ENCODE results near the gene PTPRN2. TPM values are rescaled to one million over a fixed set of nuclear protein-coding genes. Genes with fewer than 3 reads are reported as not detected.
"Not testable (repeated sequence)": the region's sequence is repeated elsewhere in the genome, so short reads cannot be mapped to it uniquely, and the experiment has no call there.

PTPRN2 gene
- polyA plus RNA-seq, 6 donors from 2014 or later, result 1.4 to 4.6 (median 3.8) TPM

DNA sequence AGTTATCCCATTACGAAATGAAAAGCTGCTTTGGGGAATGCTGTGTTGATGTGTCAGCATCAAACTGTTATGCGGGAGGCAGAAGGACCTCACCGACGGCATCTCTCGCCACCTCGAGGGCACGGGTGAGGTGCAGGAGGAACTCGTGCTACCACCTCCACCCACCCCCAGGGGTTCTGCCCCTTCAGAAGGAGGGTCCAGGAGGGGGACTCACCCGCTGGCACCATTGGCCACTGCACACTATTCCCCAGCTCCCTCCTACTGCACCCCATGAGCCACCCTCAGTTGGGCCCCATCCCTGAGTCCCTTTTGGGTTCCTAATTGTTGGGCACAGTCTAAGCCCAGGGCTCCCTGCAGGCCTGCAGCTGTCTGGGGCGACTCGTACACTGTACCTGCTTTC, 236.6 kb downstream of the PTPRN2 start:
- ATAC-seq (ENCODE audit: low read depth in 2 of 2) (no peak), DNase-seq (no peak)
- H3K9me3 Mint-ChIP-seq, result peaks cover 9 to 22% (median 16%) of the 10 kb centered on the region in 7 donors
- H3K4me3 Mint-ChIP-seq, result no peak overlapping the region
- peaks cover 0 to 5% (median 0%) of the 10 kb centered on the region in 3 donors for H3K27me3 Mint-ChIP-seq
- H3K36me3 Mint-ChIP-seq, result peaks cover 0 to 12% of the 10 kb centered on the region in 2 donors
- no peaks in the 10 kb centered on the region for H3K4me1 Mint-ChIP-seq
- H3K27ac Mint-ChIP-seq, result peak overlapping the region in 1 of 6 donors; percentile 56

DNA sequence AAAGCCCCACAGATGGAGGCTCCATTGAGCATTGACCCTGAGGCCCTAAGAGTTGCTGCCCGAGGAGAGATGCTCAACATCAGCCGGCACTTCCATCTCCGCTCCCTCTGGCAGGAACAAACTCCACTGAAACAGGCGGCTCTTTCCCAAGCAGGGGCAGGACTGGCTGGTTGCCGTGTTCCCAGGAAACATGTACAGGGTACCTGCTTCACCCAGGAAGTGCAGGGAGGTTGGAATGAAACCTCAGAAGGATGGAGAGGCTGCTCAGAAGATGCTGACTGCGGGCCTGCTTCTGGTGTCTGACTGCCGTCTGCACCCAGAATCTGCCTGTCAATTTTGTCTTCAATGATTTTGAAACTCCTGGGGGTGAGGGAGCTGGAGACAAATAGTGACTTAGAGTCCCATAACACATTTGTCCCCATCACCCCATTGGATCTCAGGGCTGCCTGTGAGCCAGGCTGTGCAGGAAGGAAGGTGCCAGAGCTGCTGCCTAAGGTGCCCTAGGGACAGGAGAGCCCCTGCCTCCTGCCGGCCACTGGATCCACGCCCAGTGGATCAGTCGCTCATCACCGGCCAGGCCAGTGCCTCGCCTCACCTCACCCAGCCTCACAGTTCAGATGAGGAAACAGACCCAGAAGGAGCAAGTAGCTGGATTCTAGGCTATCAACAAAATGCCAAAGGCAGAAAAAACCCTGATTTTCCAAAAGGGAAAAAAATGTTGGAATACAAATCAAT, 237.3 kb downstream of the PTPRN2 start:
- H3K27ac Mint-ChIP-seq, result no peak overlapping the region
- H3K27me3 Mint-ChIP-seq, result peaks cover 0 to 5% (median 0%) of the 10 kb centered on the region in 3 donors
- ATAC-seq (ENCODE audit: low read depth in 2 of 2) (no peak), DNase-seq (no peak)
- peaks cover 9 to 20% (median 16%) of the 10 kb centered on the region in 7 donors for H3K9me3 Mint-ChIP-seq
- H3K36me3 Mint-ChIP-seq, result peaks cover 0 to 12% of the 10 kb centered on the region in 2 donors
- H3K4me1 Mint-ChIP-seq, result no peaks in the 10 kb centered on the region
- H3K4me3 Mint-ChIP-seq, result peak overlapping the region in 1 of 8 donors; percentile 44

- peaks cover 0 to 4% (median 1%) of the 10 kb centered on the region in 7 donors for H3K9me3 Mint-ChIP-seq
- peaks cover 0 to 5% (median 0%) of the 10 kb centered on the region in 3 donors for H3K27me3 Mint-ChIP-seq
- ATAC-seq (ENCODE audit: low read depth in 2 of 2) (no peak), DNase-seq (no peak)
- H3K36me3 Mint-ChIP-seq, result no peaks in the 10 kb centered on the region
- H3K4me3 Mint-ChIP-seq, result no peak overlapping the region
- H3K4me1 Mint-ChIP-seq, result no peaks in the 10 kb centered on the region
- no peak overlapping the region for H3K27ac Mint-ChIP-seq
Measured at GRCh38 chr7:158348446-158348845, 239.2 kb downstream of the PTPRN2 start.

GRCh38 chr7:158348039-158348438, 239.6 kb downstream of the PTPRN2 start:
- H3K4me1 Mint-ChIP-seq; H3K36me3 Mint-ChIP-seq; H3K27me3 Mint-ChIP-seq; ATAC-seq (ENCODE audit: low read depth in 2 of 2); H3K9me3 Mint-ChIP-seq; DNase-seq; H3K4me3 Mint-ChIP-seq: not testable (repeated sequence)
- H3K27ac Mint-ChIP-seq, result peak overlapping the region in 1 of 6 donors; percentile 29

GRCh38 chr7:158345731-158346130, 241.9 kb downstream of the PTPRN2 start:
- no peaks in the 10 kb centered on the region for H3K36me3 Mint-ChIP-seq
- no peaks in the 10 kb centered on the region for H3K27me3 Mint-ChIP-seq
- ATAC-seq (ENCODE audit: low read depth in 2 of 2), result no peak
- peaks cover 0 to 16% (median 5%) of the 10 kb centered on the region in 7 donors for H3K9me3 Mint-ChIP-seq
- no peak overlapping the region for H3K27ac Mint-ChIP-seq
- no peak overlapping the region for H3K4me3 Mint-ChIP-seq
- H3K4me1 Mint-ChIP-seq, result peaks cover 0 to 4% (median 0%) of the 10 kb centered on the region in 3 donors
- no peak for DNase-seq

- H3K4me3 Mint-ChIP-seq, result no peak overlapping the region
- ATAC-seq (ENCODE audit: low read depth in 2 of 2), result no peak
- no peaks in the 10 kb centered on the region for H3K27me3 Mint-ChIP-seq
- H3K4me1 Mint-ChIP-seq, result peaks cover 0 to 4% (median 0%) of the 10 kb centered on the region in 3 donors
- no peak overlapping the region for H3K27ac Mint-ChIP-seq
- H3K36me3 Mint-ChIP-seq, result no peaks in the 10 kb centered on the region
- peaks cover 0 to 25% (median 5%) of the 10 kb centered on the region in 7 donors for H3K9me3 Mint-ChIP-seq
- no peak for DNase-seq
Measured at GRCh38 chr7:158344706-158345300, 242.8 kb downstream of the PTPRN2 start.

DNA sequence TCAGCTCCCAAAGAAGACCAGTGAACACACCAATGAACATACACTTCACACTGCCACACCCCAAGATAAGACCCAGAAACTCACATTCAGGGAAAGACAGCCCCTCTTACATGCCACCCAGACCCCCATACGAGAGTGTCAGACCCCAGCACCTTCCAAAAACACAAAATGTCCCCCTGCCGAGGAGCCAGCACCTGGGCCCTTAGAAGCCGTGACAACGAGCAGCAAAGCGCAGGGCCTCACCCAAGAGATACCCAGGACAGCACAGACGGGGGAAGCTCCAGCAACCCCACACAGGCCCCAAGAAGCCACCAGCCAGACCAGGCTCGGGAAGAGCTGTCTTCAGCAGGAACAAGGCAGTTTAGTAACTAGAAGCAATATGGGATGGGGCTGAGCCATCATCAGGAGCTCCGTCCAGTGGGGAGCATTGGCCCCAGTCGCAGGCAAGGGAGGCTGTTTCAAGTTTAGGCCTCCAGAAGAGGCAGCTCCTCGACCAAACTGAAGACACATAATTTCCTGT, 243.6 kb downstream of the PTPRN2 start:
- no peaks in the 10 kb centered on the region for H3K36me3 Mint-ChIP-seq
- DNase-seq (no peak), ATAC-seq (ENCODE audit: low read depth in 2 of 2) (no peak)

GRCh38 chr7:158343526-158343925, 244.1 kb downstream of the PTPRN2 start:
- H3K36me3 Mint-ChIP-seq, result no peaks in the 10 kb centered on the region
- DNase-seq, result no peak
- no peak overlapping the region for H3K4me3 Mint-ChIP-seq
- ATAC-seq (ENCODE audit: low read depth in 2 of 2), result no peak
- peaks cover 0 to 25% (median 5%) of the 10 kb centered on the region in 7 donors for H3K9me3 Mint-ChIP-seq
- H3K27me3 Mint-ChIP-seq, result no peaks in the 10 kb centered on the region
- peaks cover 0 to 4% (median 0%) of the 10 kb centered on the region in 3 donors for H3K4me1 Mint-ChIP-seq
- no peak overlapping the region for H3K27ac Mint-ChIP-seq

More for the DNA sequence above, 243.6 kb downstream of the PTPRN2 start:
- Mint-ChIP-seq H3K4me3 (no peak overlapping the region), H3K27ac (no peak overlapping the region), H3K4me1 (peaks cover 0 to 4% (median 0%) of the 10 kb centered on the region in 3 donors), H3K9me3 (peaks cover 0 to 25% (median 5%) of the 10 kb centered on the region in 7 donors), H3K27me3 (no peaks in the 10 kb centered on the region)

DNA sequence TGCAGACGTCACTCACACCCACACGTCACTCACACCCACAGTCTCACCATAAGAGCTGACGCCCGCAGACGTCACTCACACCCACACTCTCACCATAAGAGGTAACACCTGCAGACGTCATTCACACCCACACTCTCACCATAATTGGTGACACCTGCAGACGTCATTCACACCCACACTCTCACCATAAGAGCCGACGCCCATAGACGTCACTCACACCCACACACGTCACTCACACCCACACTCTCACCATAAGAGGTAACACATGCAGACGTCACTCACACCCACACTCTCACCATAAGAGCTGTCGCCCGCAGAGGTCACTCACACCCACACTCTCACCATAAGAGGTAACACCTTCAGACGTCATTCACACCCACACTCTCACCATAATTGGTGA, 246.5 kb downstream of the PTPRN2 start:
- not testable (repeated sequence) for H3K4me1 Mint-ChIP-seq; H3K36me3 Mint-ChIP-seq; H3K27ac Mint-ChIP-seq; DNase-seq; ATAC-seq (ENCODE audit: low read depth in 2 of 2); H3K27me3 Mint-ChIP-seq; H3K4me3 Mint-ChIP-seq
- H3K9me3 Mint-ChIP-seq, result peaks cover 0 to 36% (median 13%) of the 10 kb centered on the region in 7 donors

DNA sequence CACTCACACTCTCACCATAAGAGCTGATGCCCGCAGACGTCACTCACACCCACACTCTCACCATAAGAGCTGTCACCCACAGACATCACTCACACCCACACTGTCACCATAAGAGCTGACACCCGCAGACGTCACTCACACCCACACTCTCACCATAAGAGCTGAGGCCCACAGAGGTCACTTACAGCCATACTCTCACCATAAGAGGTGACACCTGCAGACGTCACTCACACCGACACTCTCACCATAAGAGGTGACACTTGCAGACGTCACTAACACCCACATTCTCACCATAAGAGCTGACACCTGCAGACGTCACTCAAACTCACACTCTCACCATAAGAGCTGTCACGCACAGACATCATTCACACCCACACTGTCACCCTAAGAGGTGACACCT, 250.7 kb downstream of the PTPRN2 start:
- Mint-ChIP-seq H3K9me3 (peaks cover 0 to 36% (median 24%) of the 10 kb centered on the region in 7 donors), H3K27ac (peak overlapping the region in 1 of 6 donors; percentile 0)
- H3K27me3 Mint-ChIP-seq; H3K4me3 Mint-ChIP-seq; DNase-seq; H3K4me1 Mint-ChIP-seq; H3K36me3 Mint-ChIP-seq; ATAC-seq (ENCODE audit: low read depth in 2 of 2): not testable (repeated sequence)

GRCh38 chr7:158332516-158332915, 255.1 kb downstream of the PTPRN2 start:
- not testable (repeated sequence) for H3K27me3 Mint-ChIP-seq; ATAC-seq (ENCODE audit: low read depth in 2 of 2); H3K27ac Mint-ChIP-seq; H3K4me3 Mint-ChIP-seq; DNase-seq; H3K36me3 Mint-ChIP-seq; H3K4me1 Mint-ChIP-seq
- peaks cover under 1 to 31% (median 17%) of the 10 kb centered on the region in 7 donors for H3K9me3 Mint-ChIP-seq

GRCh38 chr7:158331826-158332450, 255.7 kb downstream of the PTPRN2 start:
- DNase-seq; H3K4me3 Mint-ChIP-seq; H3K4me1 Mint-ChIP-seq; H3K27ac Mint-ChIP-seq; ATAC-seq (ENCODE audit: low read depth in 2 of 2); H3K36me3 Mint-ChIP-seq; H3K27me3 Mint-ChIP-seq: not testable (repeated sequence)
- peaks cover 6 to 33% (median 23%) of the 10 kb centered on the region in 7 donors for H3K9me3 Mint-ChIP-seq

DNA sequence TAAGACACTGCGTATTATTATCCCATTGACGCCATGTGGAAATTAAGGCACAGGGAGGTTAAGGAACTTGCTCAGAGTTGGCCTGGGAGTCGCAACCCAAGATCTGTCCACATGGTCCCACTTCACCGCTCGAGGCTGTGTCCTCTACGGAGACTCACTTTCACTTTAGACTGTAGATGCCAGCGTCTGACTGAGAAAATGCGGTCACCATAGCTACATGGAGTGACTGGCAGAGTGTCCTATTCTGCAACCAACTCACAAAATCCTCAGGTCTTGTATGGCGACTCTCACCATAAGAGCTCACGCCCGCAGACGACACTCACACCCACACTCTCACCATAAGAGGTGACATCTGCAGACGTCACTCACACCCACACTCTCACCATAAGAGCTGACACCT, 257.9 kb downstream of the PTPRN2 start:
- Mint-ChIP-seq H3K4me3 (no peak overlapping the region), H3K9me3 (peaks cover 13 to 31% (median 25%) of the 10 kb centered on the region in 7 donors), H3K27ac (no peak overlapping the region), H3K36me3 (peaks cover 0 to 14% of the 10 kb centered on the region in 2 donors), H3K4me1 (no peaks in the 10 kb centered on the region), H3K27me3 (no peaks in the 10 kb centered on the region)
- DNase-seq, result no peak
- no peak for ATAC-seq (ENCODE audit: low read depth in 2 of 2)
